CD1c-positive myeloid dendritic cell (primary cell): ENCODE data around the gene EAPP.
"Not testable (repeated sequence)": the region's sequence is repeated elsewhere in the genome, so short reads cannot be mapped to it uniquely, and the experiment has no call there.

Experiments
- DNase-seq: peaks from one replicate; pipeline ENCODE4 v3.0.0-alpha.2; 2016; ENCODE audit errors: extremely low spot score

Gene EAPP

DNA sequence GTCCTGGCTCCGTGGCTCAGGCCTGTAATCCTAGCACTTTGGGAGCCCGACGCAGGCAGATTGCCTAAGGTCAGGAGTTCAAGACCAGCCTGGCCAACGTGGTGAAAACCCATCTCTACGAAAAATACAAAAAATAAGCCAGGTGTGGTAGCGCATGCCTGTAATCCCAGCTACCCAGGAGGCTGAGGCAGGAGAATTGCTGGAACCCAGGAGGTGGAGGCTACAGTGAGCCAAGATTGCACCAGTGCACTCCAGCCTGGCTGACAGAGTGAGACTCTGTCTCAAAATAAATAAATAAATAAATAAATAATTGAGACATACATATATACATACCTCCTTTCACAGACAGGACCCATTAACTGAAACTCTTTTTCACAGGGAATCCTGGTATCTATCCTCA, 1.4 kb downstream of the EAPP start:
- DNase-seq = not testable (repeated sequence)

DNA sequence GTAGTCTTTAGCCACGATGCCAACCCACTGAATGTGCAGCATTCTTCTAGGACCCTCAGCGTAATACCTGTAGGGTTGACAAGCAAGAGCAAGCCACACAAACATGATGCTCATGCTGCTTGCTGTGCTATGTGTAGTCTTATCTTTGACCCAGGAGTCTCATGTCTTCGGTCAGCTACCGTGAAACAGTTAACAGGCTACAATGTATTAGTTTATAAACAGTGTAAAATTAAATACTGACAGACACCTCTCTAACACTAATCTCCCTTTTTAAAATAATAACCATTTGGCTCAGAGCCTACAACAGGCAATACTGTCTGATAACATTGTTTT, 1.9 kb downstream of the EAPP start:
- DNase-seq = no peak

- DNase-seq = no peak
Measured at GRCh38 chr14:34536951-34537676, 2.4 kb downstream of the EAPP start.

- DNase-seq = no peak
Measured at GRCh38 chr14:34527591-34527990, 11.9 kb downstream of the EAPP start.

GRCh38 chr14:34524216-34524615, 15.3 kb downstream of the EAPP start:
- DNase-seq = not testable (repeated sequence)

GRCh38 chr14:34522496-34522895, 17.0 kb downstream of the EAPP start:
- DNase-seq = no peak

GRCh38 chr14:34521071-34521470, 18.4 kb downstream of the EAPP start:
- not testable (repeated sequence) for DNase-seq

DNA sequence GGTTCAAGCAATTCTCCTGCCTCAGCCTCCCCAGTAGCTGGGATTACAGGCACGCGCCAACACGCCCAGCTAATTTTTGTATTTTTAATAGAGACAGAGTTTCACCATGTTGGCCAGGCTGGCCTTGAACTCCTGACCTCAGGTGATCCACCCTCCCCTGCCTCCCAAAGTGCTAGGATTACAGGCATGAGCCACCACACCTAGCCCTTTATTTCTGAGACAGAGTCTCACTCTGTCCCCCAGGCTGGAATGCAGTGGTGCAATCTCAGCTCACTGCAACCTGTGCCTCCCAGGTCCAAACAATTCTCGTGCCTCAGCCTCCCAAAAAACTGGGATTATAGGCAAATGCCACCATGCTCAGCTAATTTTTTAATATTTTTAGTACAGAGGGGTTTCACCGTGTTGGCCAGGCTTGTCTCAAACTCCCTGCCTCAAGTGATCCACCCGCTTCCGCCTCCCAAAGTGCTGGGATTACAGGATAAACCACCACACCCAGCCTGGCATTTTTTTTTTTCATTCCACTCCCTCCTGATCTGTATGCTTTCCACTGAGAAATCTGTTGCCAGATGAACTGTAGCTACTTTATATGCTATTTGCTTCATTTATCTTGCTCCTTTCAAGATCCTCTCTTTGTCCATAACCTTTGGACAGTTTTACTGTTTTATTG, 19.1 kb downstream of the EAPP start:
- DNase-seq = not testable (repeated sequence)

DNA sequence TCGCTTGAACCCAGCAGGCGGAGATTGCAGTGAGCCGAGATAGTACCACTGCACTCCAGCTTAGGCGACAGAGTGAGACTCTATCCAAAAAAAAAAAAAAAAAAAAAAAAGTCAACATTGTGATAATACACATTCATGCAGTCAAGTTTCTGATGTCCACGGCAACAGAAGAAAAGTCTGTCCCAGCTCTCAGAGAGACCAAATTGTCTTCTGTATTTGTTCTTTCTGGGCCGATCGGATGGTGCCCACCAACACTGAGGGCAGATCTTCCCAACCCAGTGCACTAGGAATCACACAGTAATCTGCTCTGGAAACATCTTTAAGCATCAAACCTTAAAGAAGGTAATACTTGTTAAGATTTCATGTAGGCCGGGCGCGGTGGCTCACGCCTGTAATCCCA, 31.6 kb downstream of the EAPP start:
- DNase-seq = no peak

DNA sequence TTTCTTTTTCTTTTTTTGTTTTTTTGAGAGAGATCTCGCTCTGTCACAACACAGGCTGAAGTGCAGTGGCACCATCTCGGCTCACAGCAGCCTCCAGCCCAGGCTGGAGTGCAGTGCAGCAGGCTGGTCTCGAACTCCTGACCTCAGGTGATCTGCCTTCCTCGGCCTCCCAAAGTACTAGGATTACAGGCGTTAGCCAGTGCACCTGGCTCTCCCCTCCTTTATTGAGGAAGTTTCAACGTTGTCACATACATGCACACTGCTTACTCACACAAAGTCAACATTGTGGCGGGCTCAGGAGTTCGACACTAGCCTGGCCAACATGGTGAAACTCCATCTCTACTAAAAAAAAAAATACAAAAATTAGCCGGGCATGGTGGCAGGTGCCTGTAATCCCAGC, 32.0 kb downstream of the EAPP start:
- DNase-seq = no peak

- not testable (repeated sequence) for DNase-seq
Measured at GRCh38 chr14:34505124-34505491, 34.4 kb downstream of the EAPP start.

DNA sequence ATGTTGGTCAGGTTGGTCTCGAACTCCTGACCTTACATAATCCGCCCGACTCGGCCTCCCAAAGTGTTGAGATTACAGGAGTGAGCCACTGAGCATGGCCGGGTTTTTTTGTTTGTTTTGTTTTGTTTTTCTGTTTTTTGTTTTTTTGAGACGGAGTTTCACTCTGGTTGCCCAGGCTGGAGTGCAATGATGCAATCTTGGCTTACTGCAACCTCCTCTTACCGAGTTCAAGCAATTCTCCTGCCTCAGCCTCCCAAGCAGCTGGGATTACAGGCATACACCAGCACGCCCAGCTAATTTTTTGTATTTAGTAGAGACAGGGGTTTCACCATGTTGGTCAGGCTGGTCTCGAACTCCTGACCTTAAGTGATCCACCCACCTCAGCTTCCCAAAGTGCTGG, 35.5 kb downstream of the EAPP start:
- not testable (repeated sequence) for DNase-seq

DNA sequence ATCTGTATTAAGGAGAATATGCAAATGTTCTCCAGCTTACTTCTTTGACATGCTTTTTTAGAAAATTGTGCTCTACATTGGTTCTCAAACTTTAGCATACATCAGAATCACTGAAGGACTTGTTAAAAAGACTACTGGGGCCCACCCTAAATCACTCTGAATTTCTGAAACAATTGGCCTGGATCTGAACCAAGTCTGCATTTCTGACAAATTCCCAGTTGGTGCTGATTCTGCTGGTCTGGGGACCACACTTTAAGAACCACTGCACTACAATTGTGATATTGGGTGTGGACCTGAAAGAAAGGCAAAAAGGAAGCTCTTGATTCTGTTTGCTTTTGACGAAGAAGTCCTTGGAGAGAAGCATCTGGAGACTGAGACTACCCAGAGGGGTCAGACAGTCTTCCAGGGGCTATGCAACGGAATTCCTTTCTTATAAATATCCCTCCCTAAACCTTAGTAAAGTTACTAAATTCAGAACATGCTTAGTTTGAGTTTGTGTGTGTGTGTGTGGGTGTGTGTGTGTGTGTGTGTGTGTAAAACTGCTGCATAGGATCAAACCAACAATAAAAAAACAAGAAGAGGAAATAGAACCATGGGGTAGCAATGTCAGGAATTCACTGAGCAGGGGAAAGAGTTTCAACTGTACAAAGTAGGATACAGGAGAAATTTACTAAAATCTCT, 36.8 kb downstream of the EAPP start:
- DNase-seq = no peak

DNA sequence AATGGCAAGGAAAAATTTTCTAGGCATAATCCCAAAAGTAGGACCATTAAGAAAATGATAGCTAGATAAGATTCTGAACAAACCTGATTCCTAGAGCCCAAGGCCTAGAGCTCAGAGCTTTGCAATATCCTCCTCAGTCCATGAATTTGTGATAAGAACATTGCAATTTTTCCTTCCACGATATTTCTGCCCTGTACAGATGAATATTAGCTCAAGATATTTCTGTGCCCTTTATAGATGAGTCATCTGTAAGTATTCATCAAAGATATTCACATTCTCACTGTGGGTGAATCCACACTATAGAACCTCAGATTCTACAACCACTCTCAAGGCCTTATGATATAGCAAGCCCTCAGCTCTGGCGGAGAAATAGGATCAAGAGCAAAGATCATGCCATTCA, 37.5 kb downstream of the EAPP start:
- no peak for DNase-seq

DNA sequence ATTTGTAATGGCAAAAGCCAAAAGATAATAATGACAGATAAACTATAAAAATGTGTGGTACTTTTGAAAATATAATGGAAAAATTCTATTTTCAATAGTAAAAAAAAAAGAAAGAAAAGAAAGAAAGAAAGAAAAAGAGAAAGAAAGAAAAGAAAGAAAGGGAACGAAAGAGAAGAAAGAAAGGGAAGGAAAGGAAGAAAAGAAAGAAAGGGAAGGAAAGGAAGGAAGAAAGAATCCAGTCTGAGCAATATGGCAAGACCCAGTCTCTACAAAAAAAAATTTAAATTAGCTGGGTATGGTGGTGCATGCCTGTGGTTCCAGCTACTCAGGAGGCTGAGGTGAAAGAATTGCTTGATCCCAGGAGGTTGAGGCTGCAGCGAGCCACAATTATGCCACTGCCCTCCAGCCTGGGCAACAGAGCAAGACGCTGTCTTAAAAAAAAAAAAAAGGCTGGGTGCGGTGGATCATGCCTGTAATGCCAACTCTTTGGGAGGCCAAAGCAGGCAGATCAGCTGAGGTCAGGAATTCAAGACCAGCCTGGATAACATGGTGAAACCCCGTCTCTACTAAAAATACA, 38.4 kb downstream of the EAPP start:
- DNase-seq = no peak

DNA sequence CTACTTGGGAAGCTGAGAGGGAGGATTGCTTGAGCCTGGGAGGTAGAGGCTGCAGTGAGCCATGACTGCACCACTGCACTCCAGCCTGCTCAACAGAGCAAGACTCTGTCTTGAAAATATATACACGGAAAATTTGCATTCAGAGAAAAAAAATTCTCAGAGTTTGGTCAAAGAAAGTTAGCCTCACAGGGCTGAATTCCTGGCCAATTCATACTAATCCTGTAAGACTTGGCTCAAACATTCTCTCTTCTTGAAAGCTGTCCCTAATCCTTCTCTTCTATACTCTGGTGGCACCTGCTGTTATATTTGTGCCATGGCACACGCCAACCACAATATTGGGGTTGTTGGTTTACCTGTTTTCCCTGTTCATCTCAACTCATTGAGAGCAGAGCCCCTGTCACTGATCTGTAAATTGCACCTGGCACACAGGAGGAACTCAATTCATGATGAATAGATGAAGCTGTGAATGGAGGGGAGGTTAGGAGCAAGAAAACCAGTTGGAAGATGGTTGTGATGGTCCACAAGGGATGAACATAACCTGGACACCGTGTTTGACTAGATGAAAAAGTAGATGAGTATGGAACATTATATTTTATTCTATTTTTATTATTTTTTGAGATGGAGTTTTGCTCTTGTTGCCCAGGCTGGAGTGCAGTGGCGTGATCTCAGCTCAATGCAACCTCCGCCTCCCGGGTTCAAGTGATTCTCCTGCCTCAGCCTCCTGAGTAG, 40.7 kb downstream of the EAPP start:
- DNase-seq = peak; percentile 4

DNA sequence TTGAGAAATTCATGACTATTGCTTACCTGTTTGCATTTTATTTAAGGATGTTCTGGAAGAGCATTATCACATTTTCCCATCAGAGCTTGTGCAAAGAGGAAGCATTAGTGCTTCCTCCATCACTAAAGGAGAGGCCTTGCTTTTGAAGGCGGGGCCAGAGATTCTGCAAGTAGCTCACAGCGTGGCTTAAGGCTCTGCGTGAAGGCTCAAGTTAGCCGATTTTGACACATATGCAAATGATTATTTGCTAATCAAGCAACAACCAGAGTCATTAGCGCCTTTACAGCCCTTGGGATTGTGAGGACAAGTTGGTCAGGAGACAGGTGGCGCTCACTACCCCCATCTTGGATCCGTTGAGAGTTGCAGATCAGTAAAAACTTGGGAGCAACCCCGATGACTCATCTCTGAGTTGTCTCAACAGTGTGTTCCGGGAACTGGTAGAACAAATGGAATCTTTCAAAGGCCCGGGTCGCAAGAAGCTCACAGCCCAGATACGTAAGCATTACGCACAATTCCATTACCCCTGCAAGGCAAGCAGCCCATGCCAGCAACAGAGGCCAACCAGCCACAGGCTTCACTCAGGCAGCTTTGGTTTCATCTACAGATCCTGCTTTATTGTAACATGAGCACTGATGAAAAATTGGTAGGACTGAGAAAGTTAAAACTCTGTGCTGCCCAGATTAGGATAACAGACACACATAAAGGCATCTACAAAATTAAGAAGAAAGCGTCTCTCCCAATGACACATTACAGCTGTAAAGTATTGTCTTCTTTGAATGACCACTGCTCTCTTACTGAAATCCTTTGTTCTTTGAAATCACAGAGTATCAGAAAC, 42.6 kb downstream of the EAPP start:
- DNase-seq = peak; percentile 3

DNA sequence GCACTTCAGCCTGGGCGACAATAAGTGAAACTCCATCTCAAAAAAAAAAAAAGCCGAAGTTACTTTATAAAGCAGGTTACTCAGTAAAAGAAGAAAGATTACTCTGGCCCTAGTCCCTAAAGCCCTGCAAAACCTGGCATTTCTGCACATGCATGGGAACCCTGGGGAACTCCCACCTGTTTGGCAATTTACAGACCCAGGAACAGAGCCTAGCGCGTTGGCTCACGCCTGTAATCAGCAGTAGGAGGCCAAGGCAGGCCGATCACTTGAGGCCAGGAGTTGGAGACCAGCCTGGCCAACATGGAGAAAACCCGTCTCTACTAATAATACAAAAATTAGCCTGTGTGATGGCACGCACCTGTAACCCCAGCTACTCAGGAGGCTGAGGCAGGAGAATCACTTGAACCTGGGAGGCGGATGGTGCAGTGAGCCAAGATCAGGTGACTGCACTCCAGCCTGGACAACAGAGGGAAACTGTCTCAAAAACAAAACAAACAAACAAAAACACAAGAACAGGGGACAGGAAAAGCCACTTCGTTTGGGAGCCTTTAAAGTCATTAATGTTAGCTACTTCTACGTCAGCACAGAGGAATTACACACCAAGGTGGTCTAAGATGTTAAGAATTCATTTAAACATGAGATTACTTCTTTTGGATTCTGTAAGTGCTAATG, 43.4 kb downstream of the EAPP start:
- no peak for DNase-seq

- DNase-seq = no peak
Measured at GRCh38 chr14:34489324-34489723, 50.2 kb downstream of the EAPP start.

DNA sequence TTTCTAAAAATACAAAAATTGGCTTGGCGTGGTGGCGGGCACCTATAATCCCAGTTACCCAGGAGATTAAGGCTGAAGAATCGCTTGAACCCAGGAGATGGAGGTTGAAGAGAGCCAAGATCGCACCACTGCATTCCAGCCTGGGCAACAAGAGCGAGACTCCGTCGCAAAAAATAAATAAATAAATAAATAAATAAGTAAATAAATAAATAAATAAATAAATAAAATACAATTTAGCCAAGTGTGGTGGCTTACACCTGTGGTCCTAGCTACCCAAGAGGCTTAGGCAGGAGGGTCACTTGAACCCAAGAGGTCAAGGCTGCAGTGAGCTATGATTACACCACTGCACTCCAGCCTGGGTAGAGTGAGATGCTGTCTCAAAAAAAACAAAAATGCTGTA, 51.0 kb downstream of the EAPP start:
- DNase-seq = no peak

DNA sequence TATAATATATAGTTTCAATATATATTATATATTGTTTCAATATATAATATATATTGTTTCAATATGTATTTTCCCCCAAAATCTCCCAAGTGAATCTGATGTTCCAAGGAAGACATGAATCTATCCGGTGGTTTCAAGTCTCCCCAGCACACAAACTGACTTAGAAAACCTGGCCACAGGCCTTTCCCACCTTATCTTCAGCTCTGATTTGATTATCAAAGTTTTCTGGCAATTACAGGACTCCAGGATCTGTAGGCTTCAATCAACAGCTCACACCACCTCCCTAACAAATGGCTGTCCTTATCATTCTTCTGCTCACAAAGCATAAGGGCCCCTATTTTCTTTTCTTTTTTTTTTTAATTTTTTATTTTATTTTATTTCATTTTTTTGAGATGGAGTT, 54.8 kb downstream of the EAPP start:
- DNase-seq = no peak
